H9 (cell line): ENCODE results near the gene ARF4. TPM values are rescaled to one million over a fixed set of nuclear protein-coding genes. Genes with fewer than 3 reads are reported as not detected.
"Not testable (repeated sequence)": the region's sequence is repeated elsewhere in the genome, so short reads cannot be mapped to it uniquely, and the experiment has no call there.

Source experiments
- DNase-seq: peaks from one replicate; pipeline ENCODE4 v3.0.0-alpha.2; 2017
- H2AFZ ChIP-seq: one replicate; pipeline ENCODE4 v1.6.1; 2013; ENCODE audit warnings: mild to moderate bottlenecking, low read length, control low read depth, moderate library complexity
- H2AK5ac ChIP-seq: 2 replicates; pipeline ENCODE4 v1.6.1; 2013; ENCODE audit warnings: low read length, control low read depth, mixed read lengths; ENCODE audit not compliant: insufficient read length
- H2BK120ac ChIP-seq: one replicate; pipeline ENCODE4 v1.6.1; 2013; ENCODE audit warnings: low read depth, mild to moderate bottlenecking, low read length, control low read depth, inconsistent platforms; ENCODE audit not compliant: poor library complexity, severe bottlenecking
- H2BK12ac ChIP-seq: 2 replicates; pipeline ENCODE4 v1.6.1; 2013; ENCODE audit warnings: low read length, control low read depth, mixed read lengths, low read depth; ENCODE audit not compliant: insufficient read length
- H2BK15ac ChIP-seq: 2 replicates; pipeline ENCODE4 v1.6.1; 2013; ENCODE audit warnings: low read depth, low read length, control low read depth
- H2BK20ac ChIP-seq: one replicate; pipeline ENCODE4 v1.6.1; 2013; ENCODE audit warnings: low read depth, mild to moderate bottlenecking, low read length, control low read depth, inconsistent platforms; ENCODE audit not compliant: poor library complexity, severe bottlenecking
- H2BK5ac ChIP-seq: 2 replicates; pipeline ENCODE4 v1.6.1; 2013; ENCODE audit warnings: low read length, control low read depth, mixed read lengths; ENCODE audit not compliant: insufficient read length
- H3K14ac ChIP-seq: 2 replicates; pipeline ENCODE4 v1.6.1; 2013; ENCODE audit warnings: low read length, control low read depth; ENCODE audit not compliant: insufficient read depth
- H3K18ac ChIP-seq: 2 replicates; pipeline ENCODE4 v1.6.1; 2013; ENCODE audit warnings: low read depth, mild to moderate bottlenecking, mixed read lengths, low read length, control low read depth; ENCODE audit not compliant: insufficient read length
- H3K23ac ChIP-seq: 2 replicates; pipeline ENCODE4 v1.6.1; 2013; ENCODE audit warnings: low read length, control low read depth, mixed read lengths, low read depth; ENCODE audit not compliant: insufficient read length
- H3K23me2 ChIP-seq: 2 replicates; pipeline ENCODE4 v1.6.1; 2013; ENCODE audit warnings: low read depth, mild to moderate bottlenecking, mixed read lengths, low read length, control low read depth; ENCODE audit not compliant: insufficient read length, poor library complexity, severe bottlenecking
- H3K27ac ChIP-seq: 2 replicates; pipeline ENCODE4 v1.5.1; 2013; ENCODE audit warnings: low read length, control low read depth, mixed read lengths, low read depth; ENCODE audit not compliant: insufficient read length
- H3K27me3 ChIP-seq: 2 replicates; pipeline ENCODE4 v1.6.1; 2013; ENCODE audit warnings: low read length, control low read depth, inconsistent platforms; ENCODE audit not compliant: insufficient read depth
- H3K4ac ChIP-seq: 2 replicates; pipeline ENCODE4 v1.6.1; 2013; ENCODE audit warnings: low read depth, mild to moderate bottlenecking, control low read depth, inconsistent platforms, low read length, moderate library complexity
- H3K4me1 ChIP-seq: 2 replicates; pipeline ENCODE4 v1.6.1; 2013; ENCODE audit warnings: low read length, control low read depth, inconsistent platforms; ENCODE audit not compliant: insufficient read depth
- H3K4me2 ChIP-seq: 2 replicates; pipeline ENCODE4 v1.6.1; 2013; ENCODE audit warnings: low read length, control low read depth, mixed read lengths; ENCODE audit not compliant: insufficient read length, insufficient read depth
- H3K56ac ChIP-seq: 2 replicates; pipeline ENCODE4 v1.6.1; 2013; ENCODE audit warnings: low read depth, mild to moderate bottlenecking, mixed read lengths, low read length, control low read depth; ENCODE audit not compliant: insufficient read length
- H3K79me1 ChIP-seq: 2 replicates; pipeline ENCODE4 v1.6.1; 2013; ENCODE audit warnings: low read depth, mild to moderate bottlenecking, moderate library complexity, low read length, control low read depth, inconsistent platforms; ENCODE audit not compliant: insufficient read depth, poor library complexity, severe bottlenecking
- H3K79me2 ChIP-seq: 2 replicates; pipeline ENCODE4 v1.6.1; 2013; ENCODE audit warnings: low read length, control low read depth, inconsistent platforms; ENCODE audit not compliant: insufficient read depth
- H3K9ac ChIP-seq: 2 replicates; pipeline ENCODE4 v1.6.1; 2013; ENCODE audit warnings: low read length, control low read depth, mixed read lengths; ENCODE audit not compliant: insufficient read length; ENCODE audit errors: extremely low read depth
- H3K9me3 ChIP-seq: one replicate; pipeline ENCODE4 v1.6.1; 2013; ENCODE audit warnings: low read depth, low read length, inconsistent platforms; ENCODE audit not compliant: control insufficient read depth
- H3T11ph ChIP-seq: one replicate; pipeline ENCODE4 v1.6.1; 2013; ENCODE audit warnings: mild to moderate bottlenecking, low read length, control low read depth, inconsistent platforms
- H4K20me1 ChIP-seq: one replicate; pipeline ENCODE4 v1.6.1; 2013; ENCODE audit not compliant: control insufficient read depth, insufficient read length, insufficient read depth
- H4K5ac ChIP-seq: 2 replicates; pipeline ENCODE4 v1.6.1; 2013; ENCODE audit warnings: low read depth, mild to moderate bottlenecking, mixed read lengths, low read length, control low read depth; ENCODE audit not compliant: insufficient read length
- H4K8ac ChIP-seq: replicated peaks from 2 replicates; pipeline ENCODE4 v1.6.1; 2013; ENCODE audit warnings: low read length, control low read depth, mixed read lengths, low read depth; ENCODE audit not compliant: insufficient read length
- H4K91ac ChIP-seq: 2 replicates; pipeline ENCODE4 v1.6.1; 2013; ENCODE audit warnings: low read depth, mild to moderate bottlenecking, moderate library complexity, mixed read lengths, low read length, control low read depth; ENCODE audit not compliant: insufficient read length
- H3K27ac Mint-ChIP-seq, 3 experiments: 2 replicates in 2 of 3; 3 replicates in 1 of 3; pipeline ENCODE4 v1.8.0; 2020 to 2021; ENCODE audit warnings: mixed read lengths in 3 of 3, mild to moderate bottlenecking in 1 of 3, moderate library complexity in 1 of 3
- H3K27me3 Mint-ChIP-seq: 2 replicates; pipeline ENCODE4 v1.8.0; 2021; ENCODE audit warnings: low read depth, mild to moderate bottlenecking, moderate library complexity, mixed read lengths
- H3K36me3 Mint-ChIP-seq, 3 experiments: 2 replicates in 2 of 3; 3 replicates in 1 of 3; pipeline ENCODE4 v1.8.0; 2020 to 2021; ENCODE audit warnings: low read depth in 3 of 3, mixed read lengths in 3 of 3; ENCODE audit not compliant: insufficient read depth in 1 of 3
- H3K4me1 Mint-ChIP-seq, 2 experiments: 2 replicates each; pipeline ENCODE4 v1.8.0; 2020; ENCODE audit warnings: mixed read lengths in 2 of 2
- H3K4me3 Mint-ChIP-seq, 2 experiments: 2 replicates in 1 of 2; 3 replicates in 1 of 2; pipeline ENCODE4 v1.8.0; 2020 to 2021; ENCODE audit warnings: mild to moderate bottlenecking in 2 of 2, mixed read lengths in 2 of 2, moderate library complexity in 1 of 2
- H3K9me3 Mint-ChIP-seq, 2 experiments: 2 replicates in 1 of 2; 3 replicates in 1 of 2; pipeline ENCODE4 v1.8.0; 2020; ENCODE audit warnings: mild to moderate bottlenecking in 2 of 2, mixed read lengths in 2 of 2, moderate library complexity in 1 of 2
- CTCF ChIP-seq: fragments of 200-600 bp; sonication (generic); conservative IDR thresholded peaks from 3 replicates; pipeline ENCODE4 v1.8.0; 2021; ENCODE audit warnings: antibody characterized with exemption, mild to moderate bottlenecking
- WGBS: extraction: QIAGEN DNeasy Blood & Tissue Kit; methylation state at CpG from one replicate; pipeline ENCODE4 v1.1.7; 2013; ENCODE audit warnings: missing lambda C conversion rate, low lambda C conversion rate, mixed read lengths; ENCODE audit not compliant: insufficient read length; ENCODE audit errors: extremely low coverage; 5-methylcytosine and 5-hydroxymethylcytosine counted together
- total RNA-seq: library from RNA; stranded (reverse); gene quantifications from 2 replicates; pipeline ENCODE4 v1.2.1, GENCODE V29; 2021

The ARF4 gene
- total RNA-seq, 1 experiment from 2014 or later: 160 TPM

- Mint-ChIP-seq H3K27me3 (no peaks in the 10 kb centered on the region), H3K4me3 (no peak overlapping the region; a peak in 1 of 5 replicates), H3K27ac (no peak overlapping the region), H3K9me3 (peaks cover 3 to 6% of the 10 kb centered on the region in 2 experiments; a peak in 4 of 5 replicates), H3K36me3 (peaks cover 3 to 9% (median 4%) of the 10 kb centered on the region in 3 experiments; a peak in 5 of 7 replicates), H3K4me1 (no peaks in the 10 kb centered on the region; a peak in 1 of 4 replicates)
- Histone ChIP-seq H3K27ac (no peak overlapping the region), H3K79me1 (no peaks in the 10 kb centered on the region), H3K23me2 (no peaks in the 10 kb centered on the region), H2BK5ac (no peak overlapping the region), H3K18ac (no peak overlapping the region), H2AK5ac (no peak overlapping the region), H3K79me2 (no peaks in the 10 kb centered on the region), H3K23ac (no peak overlapping the region), H3T11ph (no peak overlapping the region), H2BK20ac (no peak overlapping the region), H4K8ac (no peak overlapping the region), H2BK12ac (no peak overlapping the region), H3K4me2 (no peak overlapping the region), H4K5ac (no peak overlapping the region), H4K91ac (no peak overlapping the region), H3K9ac (no peak overlapping the region), H3K14ac (no peak overlapping the region), H2BK15ac (no peak overlapping the region), H2BK120ac (no peak overlapping the region), H3K9me3 (no peaks in the 10 kb centered on the region), H4K20me1 (no peaks in the 10 kb centered on the region), H3K27me3 (no peaks in the 10 kb centered on the region), H3K56ac (no peak overlapping the region), H2AFZ (no peak overlapping the region), H3K4ac (no peak overlapping the region), H3K4me1 (no peaks in the 10 kb centered on the region)
- no CpG with 5 or more reads among the region's 3 CpGs for WGBS
- TF ChIP-seq CTCF: no peak
- DNase-seq: no peak
These were observed 19.1 kb upstream of the ARF4 start for GRCh38 chr3:57616233-57616632.

DNA sequence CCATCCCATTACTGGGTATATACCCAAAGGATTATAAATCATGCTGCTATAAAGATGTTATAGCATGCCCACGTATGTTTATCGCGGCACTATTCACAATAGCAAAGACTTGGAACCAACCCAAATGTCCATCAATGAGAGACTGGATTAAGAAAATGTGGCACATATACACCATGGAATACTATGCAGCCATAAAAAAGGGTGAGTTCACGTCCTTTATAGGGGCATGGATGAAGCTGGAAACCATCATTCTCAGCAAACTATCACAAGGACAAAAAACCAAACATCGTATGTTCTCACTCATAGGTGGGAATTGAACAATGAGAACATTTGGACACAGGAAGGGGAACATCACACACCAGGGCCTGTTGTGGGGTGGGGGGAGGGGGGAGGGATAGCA lies 14.7 kb upstream of the ARF4 start:
- not testable (repeated sequence) for H2BK12ac ChIP-seq, H3T11ph ChIP-seq, H4K8ac ChIP-seq, H3K4me1 Mint-ChIP-seq, H3K9ac ChIP-seq, H3K27ac ChIP-seq, H3K23me2 ChIP-seq, H2BK5ac ChIP-seq, H4K20me1 ChIP-seq, H3K56ac ChIP-seq, H3K27ac Mint-ChIP-seq, H2BK20ac ChIP-seq, H2AFZ ChIP-seq, H2BK15ac ChIP-seq, H3K79me1 ChIP-seq, H3K4me3 Mint-ChIP-seq, H3K4me1 ChIP-seq, H3K4me2 ChIP-seq, H3K14ac ChIP-seq, DNase-seq, H4K5ac ChIP-seq, H2AK5ac ChIP-seq, H3K9me3 ChIP-seq, H3K79me2 ChIP-seq, H2BK120ac ChIP-seq, H3K27me3 Mint-ChIP-seq, H3K4ac ChIP-seq, H3K18ac ChIP-seq, H4K91ac ChIP-seq, H3K23ac ChIP-seq, H3K27me3 ChIP-seq
- WGBS: no CpG with 5 or more reads among the region's 5 CpGs
- Mint-ChIP-seq H3K36me3 (peaks cover 9 to 28% (median 22%) of the 10 kb centered on the region in 3 experiments), H3K9me3 (peaks cover 27 to 33% of the 10 kb centered on the region in 2 experiments)
